SK-N-SH treated with all-trans-retinoic acid at 6 μM for 48 hours (cell line): ENCODE data around the gene KRTAP19-3.

Experiments
- ATAC-seq: fragments of 200-7000 bp; cut with Tn5 transposase; 3 replicates; pipeline ENCODE4 v1.9.1; 2020; ENCODE audit warnings: mild to moderate bottlenecking, moderate library complexity
- ARNTL ChIP-seq: fragments of 450-650 bp; formaldehyde crosslinking; IDR thresholded peaks from 2 replicates; pipeline ENCODE4 v1.5.0; 2020; ENCODE audit warnings: low read depth, mild to moderate bottlenecking, moderate library complexity, borderline replicate concordance
- CREB5 ChIP-seq: fragments of 250-450 bp; sonication (Bioruptor Pico); IDR thresholded peaks from 2 replicates; pipeline ENCODE4 v1.5.1; 2020; ENCODE audit warnings: low read depth, mild to moderate bottlenecking, moderate library complexity
- CSDC2 ChIP-seq: fragments of 250-450 bp; sonication (Bioruptor Pico); IDR thresholded peaks from 2 replicates; pipeline ENCODE4 v1.5.0; 2020; ENCODE audit warnings: mild to moderate bottlenecking, moderate library complexity
- CSRNP3 ChIP-seq: fragments of 250-450 bp; sonication (Bioruptor Pico); IDR thresholded peaks from 2 replicates; pipeline ENCODE4 v1.5.1; 2021; ENCODE audit warnings: mild to moderate bottlenecking, moderate library complexity
- ESRRG ChIP-seq: fragments of 250-450 bp; sonication (Bioruptor Pico); IDR thresholded peaks from 2 replicates; pipeline ENCODE4 v1.6.1; 2021; ENCODE audit warnings: mild to moderate bottlenecking
- GLIS3 ChIP-seq: fragments of 250-450 bp; sonication (Bioruptor Pico); IDR thresholded peaks from 2 replicates; pipeline ENCODE4 v1.5.0; 2020; ENCODE audit warnings: mild to moderate bottlenecking, moderate library complexity
- OSR1 ChIP-seq: fragments of 250-450 bp; sonication (Bioruptor Pico); IDR thresholded peaks from 2 replicates; pipeline ENCODE4 v1.8.0; 2022; ENCODE audit warnings: moderate library complexity, mild to moderate bottlenecking, inconsistent platforms
- PATZ1 ChIP-seq: fragments of 250-450 bp; sonication (Bioruptor Pico); IDR thresholded peaks from 2 replicates; pipeline ENCODE4 v1.8.0; 2020; ENCODE audit warnings: mild to moderate bottlenecking, moderate library complexity, borderline replicate concordance
- POU6F1 ChIP-seq: fragments of 250-450 bp; sonication (Bioruptor Pico); IDR thresholded peaks from 2 replicates; pipeline ENCODE4 v1.8.0; 2021; ENCODE audit warnings: low read depth, mild to moderate bottlenecking, moderate library complexity, borderline replicate concordance
- RARB ChIP-seq: fragments of 250-450 bp; sonication (Bioruptor Pico); IDR thresholded peaks from 2 replicates; pipeline ENCODE4 v1.8.0; 2021; ENCODE audit warnings: mild to moderate bottlenecking, moderate library complexity
- SNAI2 ChIP-seq: fragments of 250-450 bp; sonication (Bioruptor Pico); IDR thresholded peaks from 2 replicates; pipeline ENCODE4 v1.5.0; 2020; ENCODE audit warnings: mild to moderate bottlenecking, moderate library complexity
- TOX ChIP-seq: fragments of 250-450 bp; sonication (Bioruptor Pico); IDR thresholded peaks from 2 replicates; pipeline ENCODE4 v1.8.0; 2021; ENCODE audit warnings: mild to moderate bottlenecking, moderate library complexity, borderline replicate concordance
- TSHZ2 ChIP-seq: fragments of 250-450 bp; sonication (Bioruptor Pico); IDR thresholded peaks from 2 replicates; pipeline ENCODE4 v1.5.0; 2020; ENCODE audit warnings: mild to moderate bottlenecking, moderate library complexity
- ZC3H10 ChIP-seq: fragments of 250-450 bp; sonication (Bioruptor Pico); IDR thresholded peaks from 2 replicates; pipeline ENCODE4 v1.5.1; 2021; ENCODE audit warnings: mild to moderate bottlenecking, moderate library complexity
- ZFP30 ChIP-seq: fragments of 450-650 bp; formaldehyde crosslinking; IDR thresholded peaks from 2 replicates; pipeline ENCODE4 v1.5.0; 2022; ENCODE audit warnings: mild to moderate bottlenecking, moderate library complexity
- ZNF565 ChIP-seq: fragments of 450-650 bp; formaldehyde crosslinking; conservative IDR thresholded peaks from 2 replicates; pipeline ENCODE4 v1.5.0; 2020; ENCODE audit warnings: low read depth, mild to moderate bottlenecking, moderate library complexity
- ZNF70 ChIP-seq: fragments of 450-650 bp; formaldehyde crosslinking; IDR thresholded peaks from 2 replicates; pipeline ENCODE4 v1.5.0; 2020; ENCODE audit warnings: mild to moderate bottlenecking, moderate library complexity

KRTAP19-3 gene

GRCh38 chr21:30468900-30469714, 22.7 kb downstream of the KRTAP19-3 start:
- ATAC-seq: no peak
- TF ChIP-seq CREB5 (CRISPR knock-in tag) (no peak), ZFP30 (CRISPR knock-in tag) (no peak), POU6F1 (CRISPR knock-in tag) (no peak), PATZ1 (CRISPR knock-in tag) (no peak), ZC3H10 (no peak), GLIS3 (no peak), ARNTL (CRISPR knock-in tag) (no peak), CSDC2 (CRISPR knock-in tag) (no peak), RARB (CRISPR knock-in tag) (no peak), OSR1 (no peak), CSRNP3 (CRISPR knock-in tag) (no peak), TSHZ2 (CRISPR knock-in tag) (no peak), ESRRG (CRISPR knock-in tag) (no peak), ZNF565 (CRISPR knock-in tag) (no peak), SNAI2 (CRISPR knock-in tag) (no peak)
- TF ChIP-seq, all 23 proteins: peak for 0

GRCh38 chr21:30463713-30464112, 28.1 kb downstream of the KRTAP19-3 start:
- no peak for TF ChIP-seq ZC3H10
- ATAC-seq: peak; percentile 22; the same call in 1 of the 3 replicates

- ATAC-seq: no peak
- TF ChIP-seq POU6F1 (CRISPR knock-in tag) (no peak), PATZ1 (CRISPR knock-in tag) (no peak), ZNF70 (CRISPR knock-in tag) (no peak), ZNF565 (CRISPR knock-in tag) (no peak), TOX (CRISPR knock-in tag) (no peak), CREB5 (CRISPR knock-in tag) (no peak)
Measured at GRCh38 chr21:30448514-30448913, 43.3 kb downstream of the KRTAP19-3 start.
